Spleen (tissue), 11 donors: Measurements from ENCODE around the gene PSMA6. TPM values are rescaled to one million over a fixed set of nuclear protein-coding genes. Genes with fewer than 3 reads are reported as not detected.

Source experiments
- DNase-seq: peaks from one replicate; pipeline ENCODE4 v3.0.0-alpha.2; 2020
- H3K27ac ChIP-seq, 8 donors: fragments of 200-600 bp; sonication (generic) in 7 of 8; 1 replicate in 4 of 8; 2 replicates in 4 of 8; pipeline versions ENCODE4 v1.5.0 to v1.8.0; 2016 to 2021; ENCODE audit warnings: inconsistent platforms in 4 of 8, mild to moderate bottlenecking in 4 of 8, moderate library complexity in 1 of 8
- H3K27me3 ChIP-seq, 7 donors: fragments of 200-600 bp; sonication (generic) in 6 of 7; replicated peaks in 1 of 7; 1 replicate in 4 of 7; 2 replicates in 3 of 7; pipeline versions ENCODE4 v1.5.0 to v1.8.0; 2016 to 2021; ENCODE audit warnings: inconsistent platforms in 3 of 7, mild to moderate bottlenecking in 1 of 7
- H3K36me3 ChIP-seq, 6 donors: fragments of 200-600 bp; sonication (generic) in 5 of 6; 1 replicate in 4 of 6; 2 replicates in 2 of 6; pipeline versions ENCODE4 v1.5.0 to v1.8.0; 2016 to 2021; ENCODE audit warnings: inconsistent platforms in 2 of 6
- H3K4me1 ChIP-seq, 6 donors: fragments of 200-600 bp; sonication (generic) in 5 of 6; 1 replicate in 3 of 6; 2 replicates in 3 of 6; pipeline versions ENCODE4 v1.5.0 to v1.8.0; 2016 to 2021; ENCODE audit warnings: inconsistent platforms in 3 of 6
- H3K4me3 ChIP-seq, 8 donors: fragments of 200-600 bp; sonication (generic) in 7 of 8; 1 replicate in 4 of 8; 2 replicates in 4 of 8; pipeline versions ENCODE4 v1.5.0 to v1.8.0; 2016 to 2021; ENCODE audit warnings: inconsistent platforms in 4 of 8, mild to moderate bottlenecking in 4 of 8, moderate library complexity in 2 of 8
- H3K9me3 ChIP-seq, 8 donors: fragments of 200-600 bp; sonication (generic) in 7 of 8; 1 replicate in 4 of 8; 2 replicates in 4 of 8; pipeline versions ENCODE4 v1.5.0 to v1.8.0; 2016 to 2021; ENCODE audit warnings: inconsistent platforms in 4 of 8
- POLR2A ChIP-seq, 3 donors: fragments of 450-650 bp; IDR thresholded peaks; one replicate each; pipeline ENCODE4 v1.5.1; 2017; ENCODE audit warnings: antibody characterized with exemption in 3 of 3, mild to moderate bottlenecking in 1 of 3
- POLR2AphosphoS5 ChIP-seq, 3 donors: sonication (generic); formaldehyde crosslinking; IDR thresholded peaks; one replicate each; pipeline ENCODE4 v1.5.1; 2017; ENCODE audit warnings: antibody characterized with exemption in 3 of 3
- WGBS, 5 donors: extraction: QIAGEN DNeasy Blood & Tissue Kit in 3 of 5; methylation state at CpG; one replicate each; pipeline versions ENCODE4 v1.1.5 to v1.1.7; 2013 to 2018; 5-methylcytosine and 5-hydroxymethylcytosine counted together
- intact Hi-C: fragments of 100-400 bp; cut with DNase I; formaldehyde crosslinking; loops from one replicate; pipeline ENCODE4 v1.15.0; 2023; ENCODE audit warnings: low total_unique reads
- polyA plus RNA-seq, 3 donors: library from polyadenylated mRNA; stranded (reverse); fragments of 200-250 nt; gene quantifications; one replicate each; pipeline ENCODE4 v1.2.1, GENCODE V29; 2013
- total RNA-seq, 7 donors: library from RNA; depleted of rRNA in 3 of 7; stranded (reverse); fragments of >200 nt in 3 of 7; fragmentation: NEBNext Ultra II Directional in 4 of 7; extraction: Animal tissue kit (Norgen Biotek cat#: 25700) in 4 of 7; gene quantifications; one replicate each; pipeline versions ENCODE4 v1.1.0 to v1.2.1, GENCODE V29; 2016 to 2021
- TF ChIP-seq, protein P1 (sequence below), 11 experiments: fragments of 200-600 bp in 7 of 11; fragments of 450-650 bp in 4 of 11; sonication (generic) in 4 of 11; IDR thresholded peaks in 8 of 11; conservative IDR thresholded peaks in 3 of 11; 1 replicate in 7 of 11; 2 replicates in 4 of 11; pipeline versions ENCODE4 v1.4.0 to v1.8.0; 2016 to 2021; ENCODE audit warnings: antibody characterized with exemption in 11 of 11, inconsistent platforms in 4 of 11, mild to moderate bottlenecking in 1 of 11
- donor health status: healthy with polysubstance abuse.
- donor health status: DM: no; HTN: no; CAD: no; lungs with moderate emphysema.
- donor health status: DM: no; HTN: no; CAD: no.
- donor health status: Bipolar disorder and iron deficiency.
- donor health status: healthy.
- donor health status: DM: no; HTN: no; CAD: no.
- donor health status: DM: yes; HTN: yes; CAD: no.

Gene PSMA6
- total and polyA plus RNA-seq, 10 donors = 108 to 185 (median 131) TPM

DNA sequence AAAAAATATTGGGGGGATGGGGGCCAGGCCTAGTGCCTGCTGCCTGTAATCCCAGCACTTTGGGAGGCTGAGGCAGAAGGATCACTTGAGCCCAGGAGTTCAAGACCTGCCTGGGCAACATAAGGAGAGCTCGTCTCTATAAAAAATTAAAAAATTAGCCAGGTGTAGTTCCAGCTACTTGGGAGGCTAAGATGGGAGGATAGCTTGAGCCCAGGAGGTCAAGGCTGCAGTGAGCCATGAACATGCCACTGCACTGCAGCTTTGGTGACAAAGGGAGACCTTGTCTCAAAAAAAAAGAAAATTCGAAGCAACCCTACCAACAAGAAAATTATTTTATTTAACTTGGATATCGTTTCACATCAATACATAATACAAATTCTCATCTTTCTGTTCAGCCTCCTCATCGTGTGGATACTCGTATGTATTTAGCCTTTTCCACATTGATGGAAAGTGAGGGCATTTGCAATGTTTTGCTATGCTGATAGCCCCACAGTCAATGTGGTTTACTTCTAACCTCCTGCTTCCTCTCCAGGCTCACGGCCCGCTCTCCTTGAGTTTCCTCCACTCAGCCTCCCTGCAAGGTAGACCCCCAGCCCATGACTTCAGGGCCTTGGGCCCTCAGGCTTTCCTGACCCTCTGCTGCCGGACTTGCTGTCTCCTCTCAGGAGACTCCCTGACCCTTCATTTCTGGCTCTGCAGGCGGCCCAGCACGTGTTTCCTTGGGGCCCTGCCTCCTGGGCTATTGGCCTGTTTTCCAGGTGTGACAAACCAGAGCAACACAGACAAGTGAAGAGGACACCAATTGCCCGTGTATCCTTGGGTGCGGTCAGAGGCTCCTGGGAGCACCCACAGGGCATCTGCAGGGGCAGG lies 57.5 kb downstream of the PSMA6 start:
- no peak for TF ChIP-seq POLR2A (IDR thresholded peaks at IDR 0.05)
- TF ChIP-seq, protein P1, sequence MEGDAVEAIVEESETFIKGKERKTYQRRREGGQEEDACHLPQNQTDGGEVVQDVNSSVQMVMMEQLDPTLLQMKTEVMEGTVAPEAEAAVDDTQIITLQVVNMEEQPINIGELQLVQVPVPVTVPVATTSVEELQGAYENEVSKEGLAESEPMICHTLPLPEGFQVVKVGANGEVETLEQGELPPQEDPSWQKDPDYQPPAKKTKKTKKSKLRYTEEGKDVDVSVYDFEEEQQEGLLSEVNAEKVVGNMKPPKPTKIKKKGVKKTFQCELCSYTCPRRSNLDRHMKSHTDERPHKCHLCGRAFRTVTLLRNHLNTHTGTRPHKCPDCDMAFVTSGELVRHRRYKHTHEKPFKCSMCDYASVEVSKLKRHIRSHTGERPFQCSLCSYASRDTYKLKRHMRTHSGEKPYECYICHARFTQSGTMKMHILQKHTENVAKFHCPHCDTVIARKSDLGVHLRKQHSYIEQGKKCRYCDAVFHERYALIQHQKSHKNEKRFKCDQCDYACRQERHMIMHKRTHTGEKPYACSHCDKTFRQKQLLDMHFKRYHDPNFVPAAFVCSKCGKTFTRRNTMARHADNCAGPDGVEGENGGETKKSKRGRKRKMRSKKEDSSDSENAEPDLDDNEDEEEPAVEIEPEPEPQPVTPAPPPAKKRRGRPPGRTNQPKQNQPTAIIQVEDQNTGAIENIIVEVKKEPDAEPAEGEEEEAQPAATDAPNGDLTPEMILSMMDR (IDR thresholded peaks at IDR 0.05 in 8 of 11, conservative IDR thresholded peaks at IDR 0.05 in 3 of 11) = no peak
- no peak for TF ChIP-seq POLR2AphosphoS5 (IDR thresholded peaks at IDR 0.05)
- H3K4me1 ChIP-seq = peaks cover 9 to 45% (median 25%) of the 10 kb centered on the region in 6 donors
- H3K27me3 ChIP-seq = no peaks in the 10 kb centered on the region
- H3K4me3 ChIP-seq = no peak overlapping the region
- no peaks in the 10 kb centered on the region for H3K9me3 ChIP-seq
- no peak overlapping the region for H3K27ac ChIP-seq
- intact Hi-C loops = no loop called here
- 59 to 75% (median 65%) methylated on average over 12 of the region's 12 CpGs for WGBS, 5 donors
- DNase-seq = no peak
- H3K36me3 ChIP-seq = no peaks in the 10 kb centered on the region

DNA sequence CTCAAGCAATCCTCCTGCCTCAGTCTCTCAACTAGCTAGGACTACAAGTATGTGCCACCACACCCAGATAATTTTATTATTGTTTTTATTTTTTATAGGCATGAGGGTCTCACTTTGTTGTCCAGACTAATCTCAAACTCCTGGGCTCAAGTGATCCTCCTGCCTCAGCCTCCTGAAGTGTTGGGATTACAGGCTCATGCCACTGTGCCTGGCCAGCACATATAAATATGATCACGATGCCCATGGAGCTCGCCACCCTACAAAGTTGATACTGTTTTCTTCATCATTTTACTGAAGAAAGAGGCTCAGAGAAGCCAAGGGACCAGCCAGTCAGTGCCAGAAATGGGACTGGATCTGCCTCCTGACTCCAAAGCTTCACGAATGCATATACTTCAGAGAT lies 59.3 kb downstream of the PSMA6 start:
- Histone ChIP-seq H3K4me1 (peaks cover 9 to 38% (median 23%) of the 10 kb centered on the region in 6 donors), H3K27ac (peak overlapping the region in 5 of 8 donors; percentile 46 to 70 (median 61)), H3K9me3 (no peaks in the 10 kb centered on the region), H3K27me3 (no peaks in the 10 kb centered on the region), H3K36me3 (no peaks in the 10 kb centered on the region), H3K4me3 (no peak overlapping the region)
- DNase-seq = no peak
- intact Hi-C loops = no loop called here
- TF ChIP-seq, protein P1 (IDR thresholded peaks at IDR 0.05 in 8 of 11, conservative IDR thresholded peaks at IDR 0.05 in 3 of 11) = no peak
- no peak for TF ChIP-seq POLR2AphosphoS5 (IDR thresholded peaks at IDR 0.05)
- no peak for TF ChIP-seq POLR2A (IDR thresholded peaks at IDR 0.05)
- 79 to 90% (median 89%) methylated on average over 3 of the region's 3 CpGs for WGBS, 5 donors

DNA sequence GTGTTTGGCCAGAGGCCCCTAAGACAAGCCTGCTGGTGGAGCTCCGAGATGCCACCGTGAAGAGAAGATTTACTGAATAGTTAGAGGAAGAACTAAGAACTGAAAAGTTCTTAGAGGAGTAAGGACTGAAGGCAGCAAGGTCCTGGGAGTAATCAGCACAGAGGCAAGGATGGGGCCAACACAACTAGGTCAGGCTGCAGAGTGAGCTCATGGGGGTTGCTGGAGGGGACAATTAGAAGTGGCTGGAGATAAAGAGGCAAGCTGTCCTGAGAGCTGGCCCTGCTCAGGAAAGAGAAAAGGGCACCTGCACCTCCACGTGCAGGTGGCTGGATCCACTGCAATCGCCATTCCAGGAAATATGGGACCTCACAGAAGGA lies 59.7 kb downstream of the PSMA6 start:
- DNase-seq = no peak
- Histone ChIP-seq H3K4me1 (peaks cover 9 to 40% (median 23%) of the 10 kb centered on the region in 6 donors), H3K9me3 (no peaks in the 10 kb centered on the region), H3K36me3 (no peaks in the 10 kb centered on the region), H3K4me3 (no peak overlapping the region), H3K27me3 (no peaks in the 10 kb centered on the region), H3K27ac (peak overlapping the region in 5 of 8 donors; percentile 46 to 70 (median 61))
- no peak for TF ChIP-seq POLR2A (IDR thresholded peaks at IDR 0.05)
- TF ChIP-seq, protein P1 (IDR thresholded peaks at IDR 0.05 in 8 of 11, conservative IDR thresholded peaks at IDR 0.05 in 3 of 11) = no peak
- TF ChIP-seq POLR2AphosphoS5 (IDR thresholded peaks at IDR 0.05) = no peak
- 38 to 54% (median 52%) methylated on average over 4 of the region's 4 CpGs for WGBS, 5 donors
- intact Hi-C loops = no loop called here
